HG03442 (cell line): Measurements from ENCODE around the gene CMTM6.
"Not testable (repeated sequence)": the region's sequence is repeated elsewhere in the genome, so short reads cannot be mapped to it uniquely, and the experiment has no call there.

Experiments used
- ATAC-seq: cut with Tn5 transposase; IDR thresholded peaks from one replicate; pipeline ENCODE4 v1.9.1; 2021; ENCODE audit warnings: mild to moderate bottlenecking, moderate library complexity; ENCODE audit not compliant: unreplicated experiment

Gene CMTM6

GRCh38 chr3:32500231-32500630 lies 2.4 kb downstream of the CMTM6 start:
- ATAC-seq: no peak

GRCh38 chr3:32499585-32499984 lies 3.1 kb downstream of the CMTM6 start:
- no peak for ATAC-seq

- ATAC-seq: no peak
Observed at GRCh38 chr3:32498992-32499391, 3.7 kb downstream of the CMTM6 start.

GRCh38 chr3:32498252-32498651 lies 4.4 kb downstream of the CMTM6 start:
- ATAC-seq: no peak

- ATAC-seq: no peak
Observed at GRCh38 chr3:32495609-32496008, 7.0 kb downstream of the CMTM6 start.

- ATAC-seq: no peak
Observed at GRCh38 chr3:32495085-32495484, 7.6 kb downstream of the CMTM6 start.

- peak; percentile 86 for ATAC-seq
Observed at GRCh38 chr3:32493437-32494414, 8.9 kb downstream of the CMTM6 start.

- ATAC-seq: no peak
Observed at GRCh38 chr3:32492684-32493436, 9.8 kb downstream of the CMTM6 start.

GRCh38 chr3:32488474-32489008 lies 14.1 kb downstream of the CMTM6 start:
- no peak for ATAC-seq

GRCh38 chr3:32487781-32488473 lies 14.7 kb downstream of the CMTM6 start:
- no peak for ATAC-seq

- ATAC-seq: no peak
Observed at GRCh38 chr3:32484436-32484835, 18.2 kb downstream of the CMTM6 start.

GRCh38 chr3:32483772-32484171 lies 18.9 kb downstream of the CMTM6 start:
- no peak for ATAC-seq

GRCh38 chr3:32482693-32483092 lies 20.0 kb downstream of the CMTM6 start:
- ATAC-seq: no peak

GRCh38 chr3:32481791-32482631 lies 20.6 kb downstream of the CMTM6 start:
- ATAC-seq: no peak

GRCh38 chr3:32480604-32481003 lies 22.0 kb downstream of the CMTM6 start:
- ATAC-seq: no peak

- no peak for ATAC-seq
Observed at GRCh38 chr3:32474201-32474600, 28.5 kb downstream of the CMTM6 start.

- ATAC-seq: not testable (repeated sequence)
Observed at GRCh38 chr3:32472151-32472550, 30.5 kb downstream of the CMTM6 start.

GRCh38 chr3:32471246-32471645 lies 31.4 kb downstream of the CMTM6 start:
- ATAC-seq: no peak

- ATAC-seq: no peak
Observed at GRCh38 chr3:32470362-32470761, 32.3 kb downstream of the CMTM6 start.
